ENCODE data around the gene RMDN2.

RMDN2 gene

DNA sequence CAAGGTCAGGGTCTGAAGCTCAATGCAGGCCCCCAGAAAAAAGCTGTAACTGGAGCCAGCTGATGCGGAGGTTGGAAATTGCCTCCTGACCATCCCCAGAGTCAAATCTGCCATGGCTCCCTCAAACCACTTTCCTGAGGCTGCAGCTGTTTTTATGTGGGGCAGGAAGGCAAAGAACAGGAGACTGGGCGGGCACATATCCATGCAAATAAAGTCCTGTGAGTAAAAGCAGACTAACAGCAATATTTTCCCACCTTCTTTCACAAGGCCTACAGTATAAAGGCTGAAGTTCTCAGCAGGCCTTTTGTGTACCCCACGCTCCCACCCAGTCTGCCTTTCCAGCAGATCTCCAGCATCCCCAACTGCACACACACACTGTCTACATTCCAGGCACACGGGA, 103.7 kb downstream of the RMDN2 start:
- no peak for DNase-seq (ENCODE audit: low read depth)
- no peak for TF ChIP-seq CTCF (IDR thresholded peaks at IDR 0.05; ENCODE audit: insufficient read depth, low read depth, low read length, missing control alignments)
- H3K4me3 ChIP-seq (ENCODE audit: low read depth, low read length) = no peak overlapping the region

DNA sequence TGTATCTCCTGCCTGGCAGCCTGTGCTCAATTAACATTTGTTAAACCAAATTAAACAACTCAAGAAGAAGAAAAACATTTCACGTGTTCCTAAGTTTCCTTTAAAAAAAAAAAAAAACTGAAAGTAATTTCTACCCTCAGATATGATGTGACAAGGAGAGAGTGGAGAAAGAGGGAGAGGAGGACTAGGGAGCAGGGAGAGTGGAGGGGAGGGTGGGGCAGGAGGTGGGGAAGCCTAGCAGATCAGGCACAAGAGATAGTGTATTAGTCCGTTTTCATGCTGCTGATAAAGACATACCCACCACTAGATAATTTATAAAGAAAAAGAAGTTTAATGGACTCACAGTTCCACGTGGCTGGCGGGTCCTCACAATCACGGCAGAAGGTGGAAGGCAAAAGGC, 104.4 kb downstream of the RMDN2 start:
- no peak overlapping the region for H3K4me3 ChIP-seq (ENCODE audit: low read depth, low read length)
- TF ChIP-seq CTCF (IDR thresholded peaks at IDR 0.05; ENCODE audit: insufficient read depth, low read depth, low read length, missing control alignments) = no peak
- no peak for DNase-seq (ENCODE audit: low read depth)

DNA sequence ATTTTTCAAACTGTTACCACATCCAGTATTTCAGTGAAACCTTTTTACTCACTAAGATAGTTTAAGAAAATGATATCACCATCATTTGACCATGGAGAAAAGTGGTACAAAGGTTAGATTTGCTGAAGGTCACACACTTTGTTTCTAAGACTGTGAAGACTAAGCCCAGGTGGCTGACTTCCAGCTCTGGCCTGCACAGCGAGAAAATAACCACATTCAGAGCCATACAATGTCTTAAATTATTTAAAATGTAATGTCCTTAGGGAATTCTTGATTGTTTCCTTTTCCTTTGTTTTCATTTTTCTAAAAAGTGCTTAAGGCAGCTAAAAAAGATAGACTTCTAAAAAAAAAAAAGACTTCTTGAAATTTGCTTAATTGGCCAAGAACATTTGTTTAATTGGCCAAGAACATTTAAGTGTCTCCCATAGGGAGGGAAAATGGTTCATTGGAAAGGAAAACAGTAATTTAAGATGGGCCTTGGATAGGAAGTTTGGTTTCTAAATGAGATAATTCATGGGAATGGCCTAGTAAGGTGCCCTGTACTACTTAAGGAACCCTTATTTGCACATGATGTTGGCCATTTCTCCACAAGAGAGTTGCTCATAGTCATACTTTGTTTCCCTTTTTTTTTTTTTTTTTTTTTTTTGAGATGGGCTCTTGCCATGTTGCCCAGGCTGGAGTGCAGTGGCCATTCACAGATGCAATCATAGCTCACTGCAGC, 105.7 kb downstream of the RMDN2 start:
- H3K4me3 ChIP-seq (ENCODE audit: low read depth, low read length) = no peak overlapping the region

DNA sequence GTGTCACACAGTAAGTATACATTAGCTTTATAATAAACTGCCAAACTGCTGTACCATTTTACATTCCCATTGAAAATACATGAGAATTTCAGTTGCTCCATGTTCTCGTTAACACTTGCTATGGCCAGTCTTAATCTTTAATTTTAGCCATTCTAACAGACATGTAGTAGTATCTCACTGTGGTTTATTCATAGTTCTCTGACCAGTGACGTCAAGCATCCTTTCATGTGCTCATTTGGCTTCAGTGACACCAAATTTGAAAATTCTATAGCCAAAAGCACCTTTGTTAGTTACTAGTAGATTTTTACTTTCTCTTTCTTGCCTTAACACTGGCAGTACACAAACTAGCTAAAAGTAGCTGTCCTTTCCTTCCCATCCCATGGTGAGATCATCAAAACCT, 107.9 kb downstream of the RMDN2 start:
- no peak for TF ChIP-seq CTCF (IDR thresholded peaks at IDR 0.05; ENCODE audit: insufficient read depth, low read depth, low read length, missing control alignments)
- H3K4me3 ChIP-seq (ENCODE audit: low read depth, low read length) = no peak overlapping the region
- DNase-seq (ENCODE audit: low read depth) = no peak

More for the DNA sequence above, 105.7 kb downstream of the RMDN2 start:
- TF ChIP-seq CTCF (IDR thresholded peaks at IDR 0.05; ENCODE audit: insufficient read depth, low read depth, low read length, missing control alignments) = no peak
- no peak for DNase-seq (ENCODE audit: low read depth)

- H3K4me3 ChIP-seq (ENCODE audit: low read depth, low read length) = no peak overlapping the region
- no peak for DNase-seq (ENCODE audit: low read depth)
- no peak for TF ChIP-seq CTCF (IDR thresholded peaks at IDR 0.05; ENCODE audit: insufficient read depth, low read depth, low read length, missing control alignments)
Observed at GRCh38 chr2:38033646-38034045, 108.6 kb downstream of the RMDN2 start.

GRCh38 chr2:38035968-38036367, 110.9 kb downstream of the RMDN2 start:
- TF ChIP-seq CTCF (IDR thresholded peaks at IDR 0.05; ENCODE audit: insufficient read depth, low read depth, low read length, missing control alignments) = no peak
- no peak overlapping the region for H3K4me3 ChIP-seq (ENCODE audit: low read depth, low read length)
- no peak for DNase-seq (ENCODE audit: low read depth)

DNA sequence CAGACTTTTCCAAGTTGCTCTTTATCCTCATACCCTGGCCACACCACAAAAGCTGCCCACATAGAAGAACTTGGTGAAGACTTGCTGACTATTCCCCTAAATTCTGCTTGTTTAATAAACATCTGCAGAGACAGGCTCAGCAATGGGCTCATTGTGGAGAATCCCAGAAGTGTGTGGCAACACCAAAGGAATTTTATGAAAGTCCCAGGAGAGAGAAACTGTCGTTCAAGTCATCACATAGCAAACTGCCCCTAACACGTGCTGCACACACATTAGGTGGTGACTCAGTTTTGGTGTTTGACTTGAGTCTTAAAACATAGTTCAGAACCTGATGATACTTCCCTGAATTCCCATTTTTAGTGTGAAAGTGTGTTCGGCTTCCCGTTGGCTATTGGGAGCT, 112.2 kb downstream of the RMDN2 start:
- 0 out of 2 replicates have a peak overlapping the region, but pooled peaks have one; percentile 68 for H3K4me3 ChIP-seq (ENCODE audit: low read depth, low read length)
- no peak for TF ChIP-seq CTCF (IDR thresholded peaks at IDR 0.05; ENCODE audit: insufficient read depth, low read depth, low read length, missing control alignments)
- no peak for DNase-seq (ENCODE audit: low read depth)

All from GM12865 (cell line).